HepG2 (cell line): ENCODE measurements around the gene DCUN1D2. TPM values are rescaled to one million over a fixed set of nuclear protein-coding genes. Genes with fewer than 3 reads are reported as not detected.

Experiments used
- ARHGAP35 ChIP-seq: sonication (generic); formaldehyde crosslinking; IDR thresholded peaks from 2 replicates; pipeline ENCODE4 v1.9.0; 2022; ENCODE audit warnings: mild to moderate bottlenecking, inconsistent platforms, moderate library complexity, missing genetic modification reagents, borderline replicate concordance
- ASH2L ChIP-seq: fragments of 300-600, 200-600 bp; sonication (generic); IDR thresholded peaks from 2 replicates; pipeline ENCODE4 v1.7.0; 2017; ENCODE audit warnings: low read depth, mild to moderate bottlenecking, moderate library complexity, mixed read lengths, low read length; ENCODE audit not compliant: insufficient read length
- CBX5 ChIP-seq: sonication (generic); formaldehyde crosslinking; IDR thresholded peaks from 2 replicates; pipeline ENCODE4 v1.4.0; 2020; ENCODE audit warnings: missing genetic modification reagents, borderline replicate concordance
- DNMT1 ChIP-seq: sonication (generic); formaldehyde crosslinking; IDR thresholded peaks from 2 replicates; pipeline ENCODE4 v1.5.1; 2020; ENCODE audit warnings: mild to moderate bottlenecking, missing genetic modification reagents
- DZIP1 ChIP-seq: sonication (generic); formaldehyde crosslinking; IDR thresholded peaks from 2 replicates; pipeline ENCODE4 v1.5.0; 2020; ENCODE audit warnings: mild to moderate bottlenecking, missing genetic modification reagents
- FOXK2 ChIP-seq: fragments of 450-650 bp; IDR thresholded peaks from 2 replicates; pipeline ENCODE4 v1.6.1; 2016
- GLI4 ChIP-seq: sonication (generic); formaldehyde crosslinking; IDR thresholded peaks from 2 replicates; pipeline ENCODE4 v1.5.1; 2020; ENCODE audit warnings: missing genetic modification reagents, mild to moderate bottlenecking, moderate library complexity, borderline replicate concordance
- KDM3A ChIP-seq: IDR thresholded peaks from 2 replicates; pipeline ENCODE4 v1.6.1; 2018; ENCODE audit warnings: low read depth, missing compliant biosample characterization
- MIER3 ChIP-seq: IDR thresholded peaks from 2 replicates; pipeline ENCODE4 v1.6.1; 2016; ENCODE audit warnings: missing compliant biosample characterization, borderline replicate concordance
- PBX2 ChIP-seq: IDR thresholded peaks from 2 replicates; pipeline ENCODE4 v1.6.1; 2016; ENCODE audit warnings: control low read depth
- RCOR2 ChIP-seq: IDR thresholded peaks from 2 replicates; pipeline ENCODE4 v1.6.1; 2016; ENCODE audit warnings: missing biosample characterization, missing genetic modification reagents
- RFX3 ChIP-seq: IDR thresholded peaks from 2 replicates; pipeline ENCODE4 v1.6.1; 2016; ENCODE audit warnings: missing biosample characterization, missing genetic modification reagents
- SALL2 ChIP-seq: sonication (generic); formaldehyde crosslinking; IDR thresholded peaks from 2 replicates; pipeline ENCODE4 v1.8.1; 2023; ENCODE audit warnings: mild to moderate bottlenecking, missing genetic modification reagents, inconsistent platforms
- SKI ChIP-seq: fragments of 450-650 bp; IDR thresholded peaks from one replicate; pipeline ENCODE4 v1.6.1; 2018; ENCODE audit warnings: mild to moderate bottlenecking; ENCODE audit not compliant: partially characterized antibody
- ZFP82 ChIP-seq: sonication (generic); formaldehyde crosslinking; IDR thresholded peaks from 2 replicates; pipeline ENCODE4 v1.5.1; 2020; ENCODE audit warnings: mild to moderate bottlenecking, missing genetic modification reagents, borderline replicate concordance
- ZMYM3 ChIP-seq: sonication (generic); formaldehyde crosslinking; IDR thresholded peaks from 2 replicates; pipeline ENCODE4 v1.5.1; 2020; ENCODE audit warnings: mild to moderate bottlenecking, missing genetic modification reagents
- ZNF18 ChIP-seq: sonication (generic); formaldehyde crosslinking; IDR thresholded peaks from 2 replicates; pipeline ENCODE4 v1.8.0; 2022; ENCODE audit warnings: mild to moderate bottlenecking, missing genetic modification reagents; ENCODE audit not compliant: insufficient replicate concordance
- ZNF343 ChIP-seq: sonication (generic); formaldehyde crosslinking; IDR thresholded peaks from 2 replicates; pipeline ENCODE4 v1.4.0; 2020; ENCODE audit warnings: mild to moderate bottlenecking, missing genetic modification reagents
- ZNF766 ChIP-seq: sonication (generic); formaldehyde crosslinking; IDR thresholded peaks from 2 replicates; pipeline ENCODE4 v1.5.0; 2020; ENCODE audit warnings: missing genetic modification reagents, borderline replicate concordance
- ZNF777 ChIP-seq: sonication (generic); formaldehyde crosslinking; IDR thresholded peaks from 2 replicates; pipeline ENCODE4 v1.4.0; 2020; ENCODE audit warnings: missing genetic modification reagents
- ZXDC ChIP-seq: sonication (generic); formaldehyde crosslinking; IDR thresholded peaks from 2 replicates; pipeline ENCODE4 v1.5.0; 2020; ENCODE audit warnings: mild to moderate bottlenecking, missing genetic modification reagents
- polyA plus RNA-seq, 8 experiments: library from polyadenylated mRNA; depleted of rRNA in 3 of 8; stranded (reverse) in 7 of 8; unstranded in 1 of 8; fragments of >200 nt; fragmentation: Illumina TruSeq in 4 of 8; extraction: Trizol in 4 of 8; gene quantifications; 2 replicates each; pipeline versions ENCODE4 v1.2.1 to v1.2.3, GENCODE V29; 2011 to 2016; ENCODE audit warnings: low read depth in 4 of 8, missing spikeins in 1 of 8, mixed read lengths in 1 of 8; ENCODE audit not compliant: insufficient read depth in 1 of 8
- total RNA-seq, 5 experiments: library from RNA; depleted of rRNA; stranded (reverse); fragments of >200 nt; fragmentation: Illumina TruSeq; extraction: Trizol; gene quantifications; 2 replicates each; pipeline ENCODE4 v1.2.3, GENCODE V29; 2016; ENCODE audit warnings: low read depth in 1 of 5

Gene DCUN1D2
- total and polyA plus RNA-seq, 2 of the 13 experiments (the other 11 are each of a cell fraction or from before 2014, with no cell fraction given), result 9.1 to 9.6 TPM

DNA sequence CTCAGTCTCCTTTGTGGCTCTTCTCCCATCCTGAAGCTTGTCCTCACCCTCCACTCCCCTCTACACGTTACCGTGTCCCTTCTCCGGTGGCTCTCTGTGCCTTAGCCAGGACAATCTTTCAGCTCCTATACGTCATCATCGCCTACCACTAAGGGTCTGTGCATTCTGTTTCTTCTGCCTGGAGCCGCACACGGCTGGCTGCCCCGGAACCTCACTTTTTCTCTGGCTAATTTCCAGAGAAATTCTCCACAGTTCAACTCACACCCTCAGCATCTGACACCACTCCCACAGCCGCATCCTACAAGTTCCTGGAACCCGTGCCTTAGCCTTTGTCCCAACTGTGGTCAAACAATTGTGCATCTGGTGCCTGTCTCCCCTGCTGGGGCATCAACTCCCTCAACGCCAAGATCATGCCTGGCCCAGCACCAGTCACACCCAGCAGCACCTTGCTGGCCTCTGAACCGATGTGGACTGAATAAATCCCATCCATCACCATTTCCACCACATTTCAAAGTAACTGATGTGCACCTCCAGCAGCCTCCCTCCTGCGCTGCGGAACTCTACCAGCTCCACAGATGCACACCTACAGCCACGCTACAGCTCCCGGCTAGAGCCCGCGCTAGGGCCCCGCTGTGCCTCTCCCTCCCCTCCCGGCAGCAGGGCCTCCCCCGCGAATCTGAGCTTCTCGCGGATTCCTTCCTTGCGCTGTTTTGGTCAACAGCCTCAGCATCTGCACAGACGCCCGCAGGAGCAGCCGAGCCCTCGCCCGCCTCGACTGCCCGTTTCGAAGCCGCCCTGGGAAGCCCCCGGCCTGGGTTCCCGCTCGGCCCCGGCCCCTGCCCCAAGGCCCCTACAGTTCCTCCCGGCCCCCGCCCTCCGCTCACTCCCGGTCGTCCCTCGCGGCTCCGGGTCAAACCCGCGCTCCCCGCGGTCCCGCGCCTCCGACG is 689 bp downstream of the DCUN1D2 start (continued):
- TF ChIP-seq ZNF18 (CRISPR knock-in tag), result no peak
- TF ChIP-seq ZNF343 (CRISPR knock-in tag), result peak; percentile 0; the same call in 1 of the 2 replicates
- TF ChIP-seq CBX5 (CRISPR knock-in tag), result no peak
- no peak for TF ChIP-seq DZIP1
- TF ChIP-seq RCOR2 (CRISPR knock-in tag), result no peak
- TF ChIP-seq ASH2L, result peak; percentile 3
- no peak for TF ChIP-seq ZFP82 (CRISPR knock-in tag)
- TF ChIP-seq ZMYM3 (CRISPR knock-in tag), result no peak
- TF ChIP-seq MIER3 (CRISPR knock-in tag), result no peak
- TF ChIP-seq SALL2 (CRISPR knock-in tag), result no peak
- TF ChIP-seq ARHGAP35 (CRISPR knock-in tag), result no peak
- no peak for TF ChIP-seq RFX3 (CRISPR knock-in tag)
- no peak for TF ChIP-seq SKI
- no peak for TF ChIP-seq DNMT1 (CRISPR knock-in tag)
- no peak for TF ChIP-seq FOXK2
- no peak for TF ChIP-seq PBX2
- TF ChIP-seq KDM3A, result no peak
- TF ChIP-seq GLI4, result no peak
- no peak for TF ChIP-seq ZXDC
- TF ChIP-seq ZNF766 (CRISPR knock-in tag), result no peak
- TF ChIP-seq ZNF777 (CRISPR knock-in tag), result no peak
